Testis (tissue), 3 donors: Measurements from ENCODE around the gene CCR3. TPM values are rescaled to one million over a fixed set of nuclear protein-coding genes. Genes with fewer than 3 reads are reported as not detected.

ENCODE experiments used
- DNase-seq: peaks from one replicate; pipeline ENCODE4 v3.0.0-alpha.2; 2019
- H3K27ac ChIP-seq, 2 donors: fragments of 200-600 bp; sonication (generic); one replicate each; pipeline ENCODE4 v1.5.1; 2019
- H3K27me3 ChIP-seq: fragments of 200-600 bp; sonication (generic); one replicate; pipeline ENCODE4 v1.5.1; 2019
- H3K36me3 ChIP-seq: fragments of 200-600 bp; sonication (generic); one replicate; pipeline ENCODE4 v1.5.1; 2017; ENCODE audit warnings: low read depth; ENCODE audit errors: missing control alignments
- H3K4me1 ChIP-seq: fragments of 200-600 bp; sonication (generic); one replicate; pipeline ENCODE4 v1.5.1; 2019
- H3K4me3 ChIP-seq, 2 donors: fragments of 200-600 bp; sonication (generic); one replicate each; pipeline ENCODE4 v1.5.1; 2017 to 2019
- H3K9me3 ChIP-seq: fragments of 200-600 bp; sonication (generic); one replicate; pipeline ENCODE4 v1.5.1; 2017
- CTCF ChIP-seq, 3 experiments: fragments of 450-650 bp in 2 of 3; fragments of 200-600 bp in 1 of 3; sonication (generic) in 1 of 3; IDR thresholded peaks; one replicate each; pipeline ENCODE4 v1.5.1; 2016 to 2019; ENCODE audit warnings: antibody characterized with exemption in 3 of 3, mild to moderate bottlenecking in 2 of 3, moderate library complexity in 1 of 3
- POLR2A ChIP-seq: fragments of 450-650 bp; IDR thresholded peaks from one replicate; pipeline ENCODE4 v1.6.1; 2017; ENCODE audit warnings: antibody characterized with exemption, mild to moderate bottlenecking, moderate library complexity
- WGBS, 2 donors: methylation state at CpG; one replicate each; pipeline ENCODE4 v1.1.5; 2018; 5-methylcytosine and 5-hydroxymethylcytosine counted together
- intact Hi-C: fragments of 100-400 bp; cut with DNase I; formaldehyde crosslinking; loops from one replicate; pipeline ENCODE4 v1.15.1; 2023; ENCODE audit warnings: low total_unique reads
- polyA plus RNA-seq: library from polyadenylated mRNA; stranded (reverse); fragments of 350-450 nt; fragmentation: Illumina TruSeq; extraction: RNeasy Lipid Tissue Mini Kit (QIAGEN cat#74804); gene quantifications from one replicate; pipeline ENCODE4 v1.2.3, GENCODE V29; 2014; ENCODE audit warnings: low read depth, low replicate concordance; ENCODE audit not compliant: insufficient read depth
- total RNA-seq, 2 donors: library from RNA; depleted of rRNA; stranded (reverse); fragments of >200 nt; gene quantifications; one replicate each; pipeline ENCODE4 v1.2.3, GENCODE V29; 2016

CCR3 gene
- total and polyA plus RNA-seq, 3 donors from 2014 or later, result not detected

- Histone ChIP-seq H3K27me3 (no peaks in the 10 kb centered on the region), H3K36me3 (no peaks in the 10 kb centered on the region), H3K4me3 (no peak overlapping the region), H3K9me3 (no peaks in the 10 kb centered on the region), H3K27ac (no peak overlapping the region), H3K4me1 (no peaks in the 10 kb centered on the region)
- WGBS, 2 donors, result 83 to 89% methylated on average over 3 of the region's 3 CpGs
- intact Hi-C loops, result no loop called here
- DNase-seq, result no peak
- TF ChIP-seq CTCF (IDR thresholded peaks at IDR 0.05) (no peak), POLR2A (no peak)
Observed at GRCh38 chr3:46209746-46210470, 32.4 kb upstream of the CCR3 start.

GRCh38 chr3:46212101-46212500, 30.2 kb upstream of the CCR3 start:
- Histone ChIP-seq H3K9me3 (no peaks in the 10 kb centered on the region), H3K4me1 (no peaks in the 10 kb centered on the region), H3K27me3 (no peaks in the 10 kb centered on the region), H3K36me3 (no peaks in the 10 kb centered on the region), H3K4me3 (no peak overlapping the region), H3K27ac (no peak overlapping the region)
- WGBS, 2 donors, result 70 to 85% methylated on average over 6 of the region's 6 CpGs
- intact Hi-C loops, result no loop called here
- no peak for DNase-seq
- TF ChIP-seq POLR2A (no peak), CTCF (IDR thresholded peaks at IDR 0.05) (no peak)

- intact Hi-C loops, result no loop called here
- Histone ChIP-seq H3K4me3 (no peak overlapping the region), H3K27ac (no peak overlapping the region), H3K4me1 (no peaks in the 10 kb centered on the region), H3K9me3 (no peaks in the 10 kb centered on the region), H3K27me3 (no peaks in the 10 kb centered on the region), H3K36me3 (no peaks in the 10 kb centered on the region)
- TF ChIP-seq POLR2A (no peak), CTCF (IDR thresholded peaks at IDR 0.05) (no peak)
- DNase-seq, result no peak
- 54 to 67% methylated on average over 4 of the region's 4 CpGs for WGBS, 2 donors
Observed at GRCh38 chr3:46213201-46213600, 29.1 kb upstream of the CCR3 start.

- Histone ChIP-seq H3K27ac (no peak overlapping the region), H3K9me3 (no peaks in the 10 kb centered on the region), H3K36me3 (no peaks in the 10 kb centered on the region), H3K4me1 (no peaks in the 10 kb centered on the region), H3K27me3 (no peaks in the 10 kb centered on the region), H3K4me3 (no peak overlapping the region)
- intact Hi-C loops, result no loop called here
- WGBS, 2 donors, result 83 to 100% methylated on average over 1 of the region's 1 CpG
- no peak for DNase-seq
- TF ChIP-seq POLR2A (no peak), CTCF (IDR thresholded peaks at IDR 0.05) (no peak)
Observed at GRCh38 chr3:46214751-46215352, 27.4 kb upstream of the CCR3 start.
